Tibial nerve (tissue), 4 donors: Measurements from ENCODE around the gene CDK16. TPM values are rescaled to one million over a fixed set of nuclear protein-coding genes. Genes with fewer than 3 reads are reported as not detected.

ENCODE experiments used
- DNase-seq, 2 donors: peaks; one replicate each; pipeline ENCODE4 v3.0.0-alpha.2; 2019; ENCODE audit warnings: low spot score in 2 of 2
- H3K27ac ChIP-seq, 4 donors: fragments of 200-600 bp; sonication (generic) in 3 of 4; one replicate each; pipeline ENCODE4 v1.5.1; 2017 to 2019; ENCODE audit warnings: mild to moderate bottlenecking in 1 of 4
- H3K27me3 ChIP-seq, 2 donors: fragments of 200-600 bp; sonication (generic) in 1 of 2; one replicate each; pipeline versions ENCODE4 v1.5.1 to v1.6.0; 2017 to 2019
- H3K36me3 ChIP-seq, 3 donors: fragments of 200-600 bp; sonication (generic); one replicate each; pipeline ENCODE4 v1.5.1; 2018 to 2019
- H3K4me1 ChIP-seq, 4 donors: fragments of 200-600 bp; sonication (generic) in 3 of 4; one replicate each; pipeline ENCODE4 v1.5.1; 2017 to 2019
- H3K4me3 ChIP-seq, 4 donors: fragments of 200-600 bp; sonication (generic) in 3 of 4; one replicate each; pipeline ENCODE4 v1.5.1; 2017 to 2019; ENCODE audit warnings: mild to moderate bottlenecking in 1 of 4, moderate library complexity in 1 of 4
- H3K9me3 ChIP-seq, 4 donors: fragments of 200-600 bp; sonication (generic) in 3 of 4; one replicate each; pipeline ENCODE4 v1.5.1; 2017 to 2019
- CTCF ChIP-seq, 5 experiments: fragments of 200-600 bp in 3 of 5; fragments of 450-650 bp in 2 of 5; sonication (generic) in 3 of 5; IDR thresholded peaks; one replicate each; pipeline ENCODE4 v1.5.1; 2016 to 2019; ENCODE audit warnings: antibody characterized with exemption in 5 of 5, mild to moderate bottlenecking in 3 of 5, moderate library complexity in 2 of 5
- EP300 ChIP-seq, 2 donors: sonication (generic); formaldehyde crosslinking; IDR thresholded peaks; one replicate each; pipeline ENCODE4 v1.6.1; 2017; ENCODE audit warnings: antibody characterized with exemption in 2 of 2, mild to moderate bottlenecking in 1 of 2
- POLR2A ChIP-seq, 2 donors: fragments of 450-650 bp; IDR thresholded peaks; one replicate each; pipeline ENCODE4 v1.6.1; 2017; ENCODE audit warnings: antibody characterized with exemption in 2 of 2, mild to moderate bottlenecking in 2 of 2, moderate library complexity in 2 of 2
- WGBS, 2 donors: methylation state at CpG; one replicate each; pipeline ENCODE4 v1.1.5; 2018; 5-methylcytosine and 5-hydroxymethylcytosine counted together
- total RNA-seq, 4 donors: library from RNA; depleted of rRNA; stranded (reverse); fragments of >200 nt; gene quantifications; one replicate each; pipeline ENCODE4 v1.1.0, GENCODE V29; 2016

CDK16 gene
- total RNA-seq, 4 donors from 2014 or later: 64.9 to 94.2 (median 84.5) TPM

DNA sequence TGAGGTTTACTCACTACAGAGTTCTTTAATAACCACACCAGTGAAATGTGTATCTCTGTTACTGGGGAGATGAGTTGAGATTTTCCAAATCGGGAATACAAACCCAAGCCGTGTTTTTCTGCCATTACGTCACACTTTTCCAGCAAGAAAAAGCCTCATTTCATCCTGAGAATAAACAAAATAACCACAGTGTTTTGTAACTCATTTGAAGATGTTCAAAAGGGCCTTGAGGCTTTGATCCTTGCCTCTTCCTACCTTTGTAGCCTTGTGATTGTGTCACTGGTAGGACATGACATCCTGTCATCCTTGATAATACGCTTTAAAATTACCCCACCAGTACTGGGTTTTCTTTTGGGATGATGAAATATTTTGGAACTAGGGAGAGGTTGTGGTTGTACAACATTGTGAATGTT lies 17.2 kb downstream of the CDK16 start:
- H3K36me3 ChIP-seq: peaks cover 0 to 11% (median 0%) of the 10 kb centered on the region in 3 donors
- H3K27ac ChIP-seq: peak overlapping the region; percentile 37 to 99 (median 99)
- H3K9me3 ChIP-seq: no peaks in the 10 kb centered on the region
- no peak overlapping the region for H3K4me3 ChIP-seq
- no peak for DNase-seq
- peaks cover 0 to 17% of the 10 kb centered on the region in 2 donors for H3K27me3 ChIP-seq
- WGBS, 2 donors: 38 to 69% methylated on average over 4 of the region's 4 CpGs
- TF ChIP-seq EP300 (IDR thresholded peaks at IDR 0.05) (peak in 1 of 2 donors; percentile 56), CTCF (IDR thresholded peaks at IDR 0.05) (no peak), POLR2A (IDR thresholded peaks at IDR 0.05) (no peak)
- peaks cover 0 to 26% (median 1%) of the 10 kb centered on the region in 4 donors for H3K4me1 ChIP-seq

- DNase-seq: no peak
- WGBS, 2 donors: 82 to 93% methylated on average over 8 of the region's 8 CpGs
- H3K27me3 ChIP-seq: peaks cover 0 to 17% of the 10 kb centered on the region in 2 donors
- peaks cover 0 to 43% (median 4%) of the 10 kb centered on the region in 3 donors for H3K36me3 ChIP-seq
- no peaks in the 10 kb centered on the region for H3K9me3 ChIP-seq
- peaks cover 0 to 26% (median 1%) of the 10 kb centered on the region in 4 donors for H3K4me1 ChIP-seq
- H3K4me3 ChIP-seq: no peak overlapping the region
- TF ChIP-seq EP300 (IDR thresholded peaks at IDR 0.05) (no peak), POLR2A (IDR thresholded peaks at IDR 0.05) (no peak), CTCF (IDR thresholded peaks at IDR 0.05) (no peak)
- no peak overlapping the region for H3K27ac ChIP-seq
These were observed 20.7 kb downstream of the CDK16 start for GRCh38 chrX:47239199-47239598.

GRCh38 chrX:47239898-47240545 lies 21.5 kb downstream of the CDK16 start:
- Histone ChIP-seq H3K27ac (no peak overlapping the region), H3K9me3 (no peaks in the 10 kb centered on the region), H3K4me1 (peaks cover 0 to 20% (median 1%) of the 10 kb centered on the region in 4 donors), H3K4me3 (no peak overlapping the region), H3K36me3 (peaks cover 0 to 51% (median 4%) of the 10 kb centered on the region in 3 donors), H3K27me3 (peaks cover 0 to 17% of the 10 kb centered on the region in 2 donors)
- DNase-seq: no peak
- 93 to 98% methylated on average over 8 to 11 of the region's 12 CpGs for WGBS, 2 donors
- TF ChIP-seq CTCF (IDR thresholded peaks at IDR 0.05): no peak
- TF ChIP-seq POLR2A (IDR thresholded peaks at IDR 0.05): no peak
- no peak for TF ChIP-seq EP300 (IDR thresholded peaks at IDR 0.05)

DNA sequence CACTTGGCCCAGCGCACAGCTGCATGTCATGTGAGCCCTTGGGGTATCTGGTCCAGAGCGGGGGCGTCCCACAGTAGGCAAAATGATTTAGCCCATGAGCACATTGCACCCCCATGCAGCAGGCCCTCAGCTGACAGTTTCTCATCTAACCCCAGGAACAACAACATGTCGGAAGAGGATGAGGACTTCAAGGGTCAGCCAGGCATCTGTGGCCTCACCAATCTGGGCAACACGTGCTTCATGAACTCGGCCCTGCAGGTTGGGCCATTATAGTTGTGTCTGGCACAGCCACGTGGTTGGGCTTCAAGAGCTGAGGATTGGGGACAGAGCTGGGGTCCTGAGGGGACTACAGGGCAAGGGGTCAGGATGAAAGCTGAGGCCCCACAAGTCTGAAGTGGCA lies 22.1 kb downstream of the CDK16 start:
- Histone ChIP-seq H3K4me3 (no peak overlapping the region), H3K27ac (no peak overlapping the region), H3K9me3 (no peaks in the 10 kb centered on the region), H3K27me3 (peaks cover 0 to 17% of the 10 kb centered on the region in 2 donors), H3K4me1 (peaks cover 0 to 18% (median 1%) of the 10 kb centered on the region in 4 donors), H3K36me3 (peaks cover 0 to 57% (median 4%) of the 10 kb centered on the region in 3 donors)
- no peak for TF ChIP-seq CTCF (IDR thresholded peaks at IDR 0.05)
- TF ChIP-seq EP300 (IDR thresholded peaks at IDR 0.05): no peak
- TF ChIP-seq POLR2A (IDR thresholded peaks at IDR 0.05): no peak
- WGBS, 2 donors: 77 to 91% methylated on average over 7 of the region's 7 CpGs
- DNase-seq: no peak

- H3K27me3 ChIP-seq: peaks cover 0 to 18% of the 10 kb centered on the region in 2 donors
- no peak overlapping the region for H3K27ac ChIP-seq
These were observed 22.9 kb downstream of the CDK16 start for GRCh38 chrX:47241201-47242011.

More at GRCh38 chrX:47241201-47242011, 22.9 kb downstream of the CDK16 start:
- Histone ChIP-seq H3K4me3 (no peak overlapping the region), H3K9me3 (no peaks in the 10 kb centered on the region), H3K36me3 (peaks cover 0 to 59% (median 4%) of the 10 kb centered on the region in 3 donors), H3K4me1 (peaks cover 0 to 13% (median 1%) of the 10 kb centered on the region in 4 donors)
- no peak for TF ChIP-seq CTCF (IDR thresholded peaks at IDR 0.05)
- TF ChIP-seq POLR2A (IDR thresholded peaks at IDR 0.05): no peak
- TF ChIP-seq EP300 (IDR thresholded peaks at IDR 0.05): no peak
- DNase-seq: no peak
- 95 to 98% methylated on average over 17 to 18 of the region's 18 CpGs for WGBS, 2 donors
